GM19193 (cell line): ENCODE measurements around the gene MYOD1.

Experiments used
- POLR2A ChIP-seq: IDR thresholded peaks from 4 replicates; pipeline ENCODE4 v1.6.1; 2011; ENCODE audit not compliant: insufficient read depth, insufficient read length; ENCODE audit errors: extremely low read depth

MYOD1 gene

DNA sequence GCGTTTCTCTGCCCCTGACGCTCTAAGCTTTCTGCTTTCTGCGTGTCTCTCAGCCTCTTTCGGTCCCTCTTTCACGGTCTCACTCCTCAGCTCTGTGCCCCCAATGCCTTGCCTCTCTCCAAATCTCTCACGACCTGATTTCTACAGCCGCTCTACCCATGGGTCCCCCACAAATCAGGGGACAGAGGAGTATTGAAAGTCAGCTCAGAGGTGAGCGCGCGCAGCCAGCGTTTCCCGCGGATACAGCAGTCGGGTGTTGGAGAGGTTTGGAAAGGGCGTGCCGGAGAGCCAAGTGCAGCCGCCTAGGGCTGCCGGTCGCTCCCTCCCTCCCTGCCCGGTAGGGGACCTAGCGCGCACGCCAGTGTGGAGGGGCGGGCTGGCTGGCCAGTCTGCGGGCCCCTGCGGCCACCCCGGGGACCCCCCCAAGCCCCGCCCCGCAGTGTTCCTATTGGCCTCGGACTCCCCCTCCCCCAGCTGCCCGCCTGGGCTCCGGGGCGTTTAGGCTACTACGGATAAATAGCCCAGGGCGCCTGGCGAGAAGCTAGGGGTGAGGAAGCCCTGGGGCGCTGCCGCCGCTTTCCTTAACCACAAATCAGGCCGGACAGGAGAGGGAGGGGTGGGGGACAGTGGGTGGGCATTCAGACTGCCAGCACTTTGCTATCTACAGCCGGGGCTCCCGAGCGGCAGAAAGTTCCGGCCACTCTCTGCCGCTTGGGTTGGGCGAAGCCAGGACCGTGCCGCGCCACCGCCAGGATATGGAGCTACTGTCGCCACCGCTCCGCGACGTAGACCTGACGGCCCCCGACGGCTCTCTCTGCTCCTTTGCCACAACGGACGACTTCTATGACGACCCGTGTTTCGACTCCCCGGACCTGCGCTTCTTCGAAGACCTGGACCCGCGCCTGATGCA is at the start of gene MYOD1:
MYOD1 (plus strand) TSS at position 544 of the 910 bp plus-strand sequence; CDS start at position 756, 212 bp downstream.
- TF ChIP-seq POLR2A, result no peak

DNA sequence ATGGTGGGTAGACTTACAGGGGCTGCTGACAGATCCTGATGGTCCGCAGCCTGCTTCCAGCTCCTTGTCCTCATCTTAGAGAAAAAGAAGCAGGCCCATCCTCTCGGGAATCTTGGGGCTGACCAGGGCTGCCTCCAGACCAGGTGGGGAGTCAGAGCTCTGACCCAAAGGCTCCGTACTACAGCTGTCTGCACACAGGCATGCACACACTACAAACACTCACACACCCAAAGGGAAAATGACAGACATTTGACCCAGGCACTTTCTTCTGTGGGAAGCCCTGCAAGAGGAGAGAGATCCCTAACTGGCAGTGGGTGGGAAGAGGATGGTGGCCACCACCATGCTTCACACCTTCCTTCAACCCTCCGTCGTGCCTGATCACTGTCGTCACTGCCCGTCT is 46.9 kb upstream of the MYOD1 start:
- no peak for TF ChIP-seq POLR2A

DNA sequence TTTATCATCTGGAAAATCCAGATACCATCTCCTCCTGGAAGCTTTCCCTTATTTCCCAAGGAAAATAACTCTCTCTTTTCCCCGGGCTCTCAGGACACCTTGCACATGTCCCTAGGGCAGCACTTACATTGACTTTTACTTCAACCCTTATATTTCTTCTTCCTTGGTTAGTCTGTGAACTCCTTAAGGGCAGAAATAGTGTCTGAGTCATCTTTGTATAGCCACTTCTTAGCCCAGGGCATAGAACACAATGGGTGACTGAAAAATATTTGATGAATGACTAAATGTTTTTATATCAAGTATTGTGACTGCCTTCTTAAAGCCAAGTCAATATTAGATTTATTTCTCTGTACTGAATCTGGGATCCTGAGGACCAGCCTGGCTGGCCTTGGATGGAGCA is 45.4 kb upstream of the MYOD1 start:
- no peak for TF ChIP-seq POLR2A

DNA sequence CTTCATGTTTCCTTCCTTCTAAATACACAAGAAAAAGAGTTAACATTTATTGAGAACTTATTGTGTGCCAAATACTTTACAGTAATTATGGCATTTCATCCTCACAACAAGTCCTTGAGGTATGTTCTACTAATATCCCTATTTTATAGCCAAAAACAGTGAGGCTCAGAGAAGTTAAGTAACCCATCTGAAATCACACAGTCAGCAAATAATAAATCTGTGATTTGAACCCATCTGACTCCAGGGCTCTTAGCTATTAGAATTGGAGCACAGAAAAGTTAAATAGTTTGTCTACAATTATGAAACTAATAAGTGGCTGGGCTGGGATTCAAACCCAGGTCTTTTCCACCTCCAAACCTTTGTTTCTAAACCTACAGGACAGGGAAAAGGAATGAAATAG is 36.5 kb upstream of the MYOD1 start:
- TF ChIP-seq POLR2A, result no peak

DNA sequence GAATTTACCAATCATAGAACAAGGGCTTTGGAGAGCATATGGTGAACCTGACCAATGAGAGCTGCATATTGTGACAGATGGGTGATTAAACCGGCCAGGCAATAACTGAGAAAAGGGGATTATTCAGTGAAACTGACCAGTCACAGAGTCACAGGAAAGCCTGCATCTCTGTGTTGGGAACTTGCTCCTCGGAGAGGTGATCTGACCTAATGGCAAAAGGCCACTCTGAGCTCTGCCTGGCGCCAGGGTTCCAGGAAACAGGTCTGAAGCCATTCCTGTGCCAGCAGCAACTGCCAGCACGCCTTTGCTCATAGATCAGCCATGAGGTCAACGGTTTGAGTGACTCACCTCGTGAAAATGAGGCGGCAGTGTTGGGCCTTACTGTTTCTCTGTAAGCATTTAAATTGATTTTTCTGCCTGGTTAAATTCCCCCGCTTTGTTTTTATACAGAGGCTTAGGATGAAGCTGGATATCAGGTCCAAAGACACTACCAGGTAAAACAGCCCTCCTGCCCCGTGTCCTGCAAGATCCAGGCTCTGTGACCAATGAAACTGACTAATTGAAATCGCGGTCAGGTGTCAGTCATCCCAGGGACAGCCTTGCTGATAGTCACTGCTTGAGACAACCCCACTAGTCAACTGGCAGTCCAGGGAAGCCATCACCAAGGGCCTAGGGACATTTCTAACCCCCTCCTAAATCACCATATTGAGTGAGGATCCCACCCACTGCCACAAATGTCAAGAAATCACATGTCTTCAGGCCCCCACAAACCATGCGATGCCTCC is 35.8 kb upstream of the MYOD1 start:
- no peak for TF ChIP-seq POLR2A

DNA sequence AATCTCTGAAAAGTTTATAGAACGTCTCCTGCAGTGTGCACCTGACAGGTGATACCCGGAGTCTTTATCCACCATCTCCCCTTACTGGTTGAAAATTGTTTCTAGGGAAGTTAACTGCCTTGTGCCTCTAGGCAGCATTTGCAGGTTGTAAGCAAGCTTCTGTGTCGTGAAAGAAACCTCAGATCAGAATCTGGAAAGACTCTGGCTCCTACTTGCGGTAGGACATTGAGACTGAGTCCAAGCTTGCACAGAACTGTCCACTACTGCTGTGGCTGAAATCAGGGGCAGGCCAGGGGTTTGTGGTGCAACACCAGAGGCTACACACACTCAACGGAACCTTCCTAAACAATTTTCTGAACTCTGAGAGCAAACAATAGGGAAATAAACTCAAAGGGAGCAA is 34.8 kb upstream of the MYOD1 start:
- TF ChIP-seq POLR2A, result no peak

DNA sequence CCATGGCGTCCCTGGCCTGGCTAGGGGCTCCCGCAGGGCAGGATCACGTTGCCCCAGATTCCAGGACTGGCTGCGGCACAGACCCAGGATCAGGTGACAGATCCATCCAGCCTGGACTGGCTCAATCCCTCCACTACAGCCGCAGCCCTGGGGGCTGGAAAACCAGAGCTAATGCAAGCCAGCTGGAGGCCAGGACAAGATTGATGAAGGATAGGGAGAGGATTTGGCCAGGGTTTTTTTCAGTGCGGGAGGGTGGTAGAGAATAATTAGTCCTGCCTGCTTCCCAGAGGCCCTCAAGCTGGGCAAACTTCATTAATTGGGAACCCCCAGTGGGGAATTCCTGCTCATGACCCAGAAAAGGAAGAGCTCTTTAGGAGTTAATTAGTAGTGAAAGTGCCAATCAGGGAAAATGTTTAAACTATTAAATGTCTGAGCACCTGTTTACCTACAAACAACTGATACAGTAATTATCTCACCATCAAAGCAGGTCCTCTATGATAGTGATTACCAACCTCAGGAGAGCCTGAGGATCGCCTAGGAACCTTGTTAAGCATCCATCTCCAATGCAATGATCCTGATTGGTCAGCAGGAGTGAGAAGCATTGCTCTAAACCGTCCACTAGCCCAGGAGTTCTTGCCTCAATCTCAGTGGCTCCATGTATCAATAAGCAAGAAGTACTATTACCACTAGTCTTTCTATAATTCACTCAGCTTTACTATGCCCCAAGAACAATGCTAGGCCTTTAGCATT is 33.0 kb upstream of the MYOD1 start:
- TF ChIP-seq POLR2A, result no peak

DNA sequence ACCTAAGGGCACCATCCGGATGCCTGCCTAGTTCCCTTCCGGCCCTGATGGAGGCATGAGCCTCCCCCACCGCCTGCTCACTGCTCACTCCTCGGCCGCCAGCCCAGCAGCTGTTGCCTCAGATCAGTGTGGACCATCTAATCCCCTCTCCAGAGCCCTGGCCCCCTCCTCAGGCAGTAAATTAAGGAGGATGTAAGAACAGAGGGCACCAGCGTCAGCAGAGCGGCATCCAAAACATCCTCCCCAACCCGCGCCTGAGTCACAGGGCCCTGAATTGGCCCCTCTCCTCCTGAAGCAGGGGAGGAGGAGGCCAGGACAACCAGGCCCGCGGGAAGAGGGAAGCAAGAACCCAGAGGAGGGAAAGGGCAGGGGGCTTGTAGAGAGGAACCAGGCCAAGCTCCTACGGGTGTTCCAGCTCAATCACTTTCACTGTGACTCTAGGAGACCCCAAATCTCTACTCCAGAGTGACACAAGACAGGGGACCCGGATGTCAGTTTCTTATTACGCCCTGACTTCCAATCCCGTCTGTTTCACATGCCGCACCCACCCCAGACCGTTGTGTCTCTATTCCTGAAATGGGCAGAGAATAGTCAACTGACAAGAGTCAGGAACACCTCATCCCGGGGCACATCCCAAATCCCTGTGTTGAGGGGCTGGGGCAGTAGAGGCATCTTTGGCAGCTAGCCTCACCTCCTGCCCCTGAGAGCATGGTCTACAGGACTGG is 31.3 kb upstream of the MYOD1 start:
- TF ChIP-seq POLR2A, result no peak

DNA sequence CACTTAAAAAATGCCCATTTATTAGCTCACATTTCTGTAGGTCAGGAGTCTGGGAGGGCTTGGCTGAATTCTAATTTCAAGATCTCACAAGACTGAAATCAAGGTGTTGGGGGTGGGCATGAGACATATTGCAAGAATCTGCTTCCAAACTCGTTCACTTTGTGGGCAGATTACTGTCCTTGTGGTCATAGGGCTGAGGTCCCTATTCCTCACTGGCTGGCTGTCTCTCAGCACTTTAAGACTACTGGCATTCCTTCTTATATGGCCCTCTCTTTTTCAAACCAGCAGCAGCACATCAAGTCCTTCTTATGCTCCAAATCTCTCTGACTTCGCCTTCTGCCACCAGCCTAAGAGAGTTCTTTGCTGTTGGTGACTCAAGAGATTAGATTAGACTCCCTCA is 27.8 kb upstream of the MYOD1 start:
- no peak for TF ChIP-seq POLR2A

DNA sequence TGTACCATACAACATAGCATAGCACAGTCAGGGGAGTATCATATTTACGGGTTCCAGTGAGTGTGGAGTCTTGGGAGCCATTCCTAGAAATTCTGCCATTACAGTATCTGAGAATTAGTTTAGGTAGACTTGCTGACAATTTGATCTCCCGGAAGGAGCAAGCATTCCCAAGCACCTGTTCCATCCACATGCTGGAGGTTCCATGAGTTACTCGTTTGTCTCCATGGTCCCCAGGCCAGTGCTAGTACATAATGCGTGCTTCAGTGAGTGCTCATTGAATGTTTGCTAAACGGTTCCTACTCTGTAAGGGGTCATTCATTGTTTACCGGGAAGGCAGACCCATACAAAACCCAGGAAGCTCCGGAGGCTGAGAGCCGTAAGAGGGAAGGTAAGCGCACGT is 27.4 kb upstream of the MYOD1 start:
- TF ChIP-seq POLR2A, result no peak

DNA sequence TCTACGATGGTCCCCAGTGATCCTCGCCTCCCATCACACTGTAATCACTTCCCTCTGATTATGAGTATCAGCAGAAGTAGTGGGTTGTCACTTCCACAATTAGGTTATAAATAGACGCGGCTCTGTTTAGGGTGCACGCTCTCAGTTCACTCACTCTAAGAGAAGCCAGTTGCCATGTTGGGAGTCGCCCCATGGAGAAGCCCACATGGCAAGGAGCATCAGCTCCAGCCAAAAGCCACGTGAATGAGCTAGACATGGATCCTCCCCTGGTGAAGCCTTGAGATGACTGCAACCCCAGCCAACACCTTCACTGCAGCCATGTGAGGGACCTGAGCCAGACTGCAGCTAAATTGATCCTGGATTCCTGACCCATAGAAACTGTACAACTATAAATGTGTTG is 26.4 kb upstream of the MYOD1 start:
- no peak for TF ChIP-seq POLR2A

DNA sequence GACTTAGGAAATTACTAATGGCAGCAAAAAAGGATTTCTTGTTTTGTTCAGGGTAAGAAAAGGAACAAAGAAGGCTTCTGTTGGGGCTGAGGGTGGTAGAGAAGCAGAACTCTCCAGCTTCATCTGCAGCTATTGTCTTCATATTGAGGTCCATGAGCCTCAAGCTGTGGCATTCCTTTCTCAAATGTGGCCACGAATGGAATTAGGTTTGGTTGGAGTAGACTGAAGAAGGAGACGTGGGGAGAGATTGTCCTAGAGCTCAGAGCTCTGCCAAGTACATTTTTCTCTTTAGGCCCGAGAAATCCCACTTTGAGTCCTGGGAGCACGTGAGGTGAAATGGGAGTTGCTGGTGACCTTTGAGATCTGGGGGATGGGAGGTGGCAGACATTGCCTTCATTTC is 25.8 kb upstream of the MYOD1 start:
- TF ChIP-seq POLR2A, result no peak

DNA sequence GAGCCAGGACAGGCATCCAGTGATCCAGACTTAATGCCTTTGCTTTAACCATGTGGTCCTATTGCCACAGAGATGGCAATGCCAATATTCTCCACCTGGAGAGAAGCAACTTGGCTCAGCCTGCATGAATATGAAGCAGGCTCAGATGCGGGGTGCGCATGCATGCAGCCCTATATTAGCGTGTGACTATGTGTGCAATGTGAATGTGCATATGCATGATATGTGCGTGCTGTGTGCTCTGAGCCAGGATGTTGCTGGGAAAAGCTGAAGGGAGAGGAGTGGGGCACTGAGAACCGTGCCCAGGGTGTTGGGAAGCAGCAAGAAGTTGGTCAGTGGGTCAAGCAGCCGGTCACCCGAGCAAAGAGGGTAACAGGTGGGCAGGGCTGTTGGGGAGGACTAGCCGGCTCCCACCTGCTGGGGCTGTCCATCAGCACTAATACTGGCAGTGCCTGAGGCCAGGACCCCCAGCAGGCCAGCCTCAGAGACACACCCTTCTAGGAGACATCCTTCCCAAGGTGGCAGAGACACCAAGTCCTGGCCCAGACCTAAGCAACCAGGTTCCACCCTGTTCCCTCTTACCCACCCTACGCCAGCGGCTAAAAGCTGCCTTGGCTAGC is 24.8 kb upstream of the MYOD1 start:
- no peak for TF ChIP-seq POLR2A
